Measurements from ENCODE around the gene TPGS1. TPM values are rescaled to one million over a fixed set of nuclear protein-coding genes. Genes with fewer than 3 reads are reported as not detected.

Gene TPGS1
- total and polyA plus RNA-seq, 2 experiments from 2014 or later: 56.2 to 67.1 TPM

DNA sequence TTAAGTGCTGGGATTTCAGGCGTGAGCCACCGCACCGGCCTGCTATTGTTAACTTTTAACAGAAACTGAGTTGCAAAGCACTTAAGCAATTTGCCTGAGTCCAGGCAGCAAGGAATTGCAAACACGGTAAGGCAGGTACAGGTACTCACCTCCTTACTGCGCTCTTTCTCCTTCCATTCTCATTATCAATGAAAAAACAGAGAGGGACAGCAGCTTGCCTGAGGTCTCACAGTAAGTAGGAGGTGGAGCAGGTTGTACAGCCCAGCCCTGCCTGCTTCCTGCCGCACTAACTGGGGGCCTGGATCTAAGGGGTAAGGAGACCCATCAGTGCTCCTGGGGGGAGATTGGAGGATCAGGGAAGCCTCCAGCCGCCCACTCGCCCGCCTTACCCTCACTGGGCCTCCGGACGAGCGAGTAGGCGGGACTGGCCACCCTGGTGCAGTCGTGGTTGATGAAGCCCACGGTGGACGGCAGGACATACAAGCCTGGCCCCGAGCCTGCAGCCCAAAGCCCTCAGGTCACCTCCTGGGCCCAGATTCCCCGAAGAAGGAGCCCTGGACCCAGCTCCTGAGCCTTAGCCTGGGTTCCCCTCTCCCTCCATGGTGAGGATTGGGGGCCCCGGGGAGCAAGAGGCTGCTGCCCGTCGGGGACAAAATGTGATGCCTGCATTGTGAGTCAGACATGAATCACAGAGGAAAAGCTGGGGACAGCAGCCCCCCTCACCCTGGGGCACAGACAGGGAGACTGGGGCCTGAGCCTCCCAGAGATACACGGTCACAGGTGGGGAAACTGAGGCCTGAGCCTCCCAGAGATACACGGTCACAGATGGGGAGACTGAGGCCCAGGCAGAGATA lies 35.1 kb upstream of the TPGS1 start:
- Histone ChIP-seq H3K36me3 (no peaks in the 10 kb centered on the region), H3K27me3 (no peaks in the 10 kb centered on the region), H3K27ac (no peak overlapping the region), H3K4me1 (ENCODE audit: low read depth) (no peaks in the 10 kb centered on the region), H3K9me3 (ENCODE audit: low read depth) (no peaks in the 10 kb centered on the region), H3K4me3 (no peak overlapping the region)
- DNase-seq (ENCODE audit: low read depth in 1 of 2, low spot score in 1 of 2): no peak
- TF ChIP-seq, protein P1, sequence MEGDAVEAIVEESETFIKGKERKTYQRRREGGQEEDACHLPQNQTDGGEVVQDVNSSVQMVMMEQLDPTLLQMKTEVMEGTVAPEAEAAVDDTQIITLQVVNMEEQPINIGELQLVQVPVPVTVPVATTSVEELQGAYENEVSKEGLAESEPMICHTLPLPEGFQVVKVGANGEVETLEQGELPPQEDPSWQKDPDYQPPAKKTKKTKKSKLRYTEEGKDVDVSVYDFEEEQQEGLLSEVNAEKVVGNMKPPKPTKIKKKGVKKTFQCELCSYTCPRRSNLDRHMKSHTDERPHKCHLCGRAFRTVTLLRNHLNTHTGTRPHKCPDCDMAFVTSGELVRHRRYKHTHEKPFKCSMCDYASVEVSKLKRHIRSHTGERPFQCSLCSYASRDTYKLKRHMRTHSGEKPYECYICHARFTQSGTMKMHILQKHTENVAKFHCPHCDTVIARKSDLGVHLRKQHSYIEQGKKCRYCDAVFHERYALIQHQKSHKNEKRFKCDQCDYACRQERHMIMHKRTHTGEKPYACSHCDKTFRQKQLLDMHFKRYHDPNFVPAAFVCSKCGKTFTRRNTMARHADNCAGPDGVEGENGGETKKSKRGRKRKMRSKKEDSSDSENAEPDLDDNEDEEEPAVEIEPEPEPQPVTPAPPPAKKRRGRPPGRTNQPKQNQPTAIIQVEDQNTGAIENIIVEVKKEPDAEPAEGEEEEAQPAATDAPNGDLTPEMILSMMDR (IDR thresholded peaks at IDR 0.05; ENCODE audit: low read depth, low read length): no peak

DNA sequence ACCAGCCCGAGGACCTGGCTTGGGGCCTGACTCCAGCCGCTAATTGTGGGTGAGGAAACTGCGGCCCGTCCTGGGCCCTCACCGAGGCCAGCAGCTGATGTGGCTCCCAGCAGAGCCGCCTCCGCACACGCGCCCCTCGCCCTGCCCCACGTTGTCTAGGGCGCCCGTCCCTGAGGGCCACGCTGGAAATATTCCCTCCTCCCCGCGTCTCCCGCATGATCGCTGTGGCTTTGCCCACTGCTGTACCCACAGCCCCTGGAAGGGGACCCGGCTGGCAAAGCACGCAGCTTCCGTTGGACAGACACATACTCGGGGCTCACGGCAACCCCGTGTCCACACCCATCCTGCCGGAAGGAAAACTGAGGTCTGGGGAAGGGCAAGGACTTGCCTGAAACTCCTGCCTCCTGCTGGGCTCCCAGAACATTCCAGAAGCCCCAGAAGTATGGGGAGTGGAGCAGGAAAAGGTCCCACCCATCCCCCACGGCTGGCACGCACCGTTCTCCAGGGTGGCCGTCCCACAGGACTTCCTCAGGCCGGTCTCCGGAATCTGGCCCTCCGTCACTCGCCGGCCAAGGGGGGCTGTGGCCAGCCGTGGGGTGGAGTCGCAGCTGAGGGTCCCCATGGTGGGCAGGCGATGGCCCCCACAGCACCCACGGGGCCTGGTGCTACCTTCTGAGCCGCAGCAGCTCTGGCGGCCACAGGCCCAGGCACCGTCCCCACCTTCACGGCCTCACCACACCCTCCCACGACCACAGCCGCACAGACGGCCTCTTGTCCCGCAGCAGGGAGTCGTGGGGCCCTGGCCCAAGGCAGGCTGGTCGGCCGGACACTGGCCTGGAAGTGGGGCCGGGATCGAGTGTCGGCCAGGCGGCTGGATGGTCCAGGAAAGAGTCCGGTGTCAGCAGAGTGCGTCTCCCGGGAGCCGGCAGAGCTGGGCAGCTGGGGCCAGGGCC lies 32.9 kb upstream of the TPGS1 start:
- H3K4me1 ChIP-seq (ENCODE audit: low read depth): no peaks in the 10 kb centered on the region
- no peaks in the 10 kb centered on the region for H3K36me3 ChIP-seq
- no peak overlapping the region for H3K27ac ChIP-seq
- DNase-seq (ENCODE audit: low read depth in 1 of 2, low spot score in 1 of 2): no peak
- H3K27me3 ChIP-seq: no peaks in the 10 kb centered on the region
- no peak overlapping the region for H3K4me3 ChIP-seq
- TF ChIP-seq, protein P1 (IDR thresholded peaks at IDR 0.05; ENCODE audit: low read depth, low read length): no peak
- H3K9me3 ChIP-seq (ENCODE audit: low read depth): no peaks in the 10 kb centered on the region

DNA sequence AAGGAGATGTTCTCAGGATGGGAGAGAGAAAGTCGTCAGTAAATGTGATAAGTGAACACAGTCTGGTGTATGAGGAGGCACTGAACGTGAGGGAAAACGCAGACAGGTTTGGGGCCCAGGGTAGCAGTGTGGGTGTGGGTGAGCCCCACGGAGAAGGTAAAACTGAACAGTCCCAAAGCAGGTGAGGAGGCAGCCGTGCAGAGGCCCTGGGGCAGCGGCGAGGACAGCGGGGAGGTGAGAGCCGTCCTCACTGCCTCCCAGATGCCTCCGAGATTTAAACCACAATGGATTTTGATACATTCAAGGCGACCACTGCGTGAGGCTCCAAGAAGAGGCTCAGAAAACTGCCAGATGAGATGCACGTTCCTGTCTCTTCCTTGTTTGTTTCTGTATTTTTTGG lies 31.9 kb upstream of the TPGS1 start:
- Histone ChIP-seq H3K27me3 (no peaks in the 10 kb centered on the region), H3K9me3 (ENCODE audit: low read depth) (no peaks in the 10 kb centered on the region), H3K27ac (no peak overlapping the region), H3K36me3 (no peaks in the 10 kb centered on the region), H3K4me1 (ENCODE audit: low read depth) (no peaks in the 10 kb centered on the region), H3K4me3 (no peak overlapping the region)
- TF ChIP-seq, protein P1 (IDR thresholded peaks at IDR 0.05; ENCODE audit: low read depth, low read length): no peak
- no peak for DNase-seq (ENCODE audit: low read depth in 1 of 2, low spot score in 1 of 2)

DNA sequence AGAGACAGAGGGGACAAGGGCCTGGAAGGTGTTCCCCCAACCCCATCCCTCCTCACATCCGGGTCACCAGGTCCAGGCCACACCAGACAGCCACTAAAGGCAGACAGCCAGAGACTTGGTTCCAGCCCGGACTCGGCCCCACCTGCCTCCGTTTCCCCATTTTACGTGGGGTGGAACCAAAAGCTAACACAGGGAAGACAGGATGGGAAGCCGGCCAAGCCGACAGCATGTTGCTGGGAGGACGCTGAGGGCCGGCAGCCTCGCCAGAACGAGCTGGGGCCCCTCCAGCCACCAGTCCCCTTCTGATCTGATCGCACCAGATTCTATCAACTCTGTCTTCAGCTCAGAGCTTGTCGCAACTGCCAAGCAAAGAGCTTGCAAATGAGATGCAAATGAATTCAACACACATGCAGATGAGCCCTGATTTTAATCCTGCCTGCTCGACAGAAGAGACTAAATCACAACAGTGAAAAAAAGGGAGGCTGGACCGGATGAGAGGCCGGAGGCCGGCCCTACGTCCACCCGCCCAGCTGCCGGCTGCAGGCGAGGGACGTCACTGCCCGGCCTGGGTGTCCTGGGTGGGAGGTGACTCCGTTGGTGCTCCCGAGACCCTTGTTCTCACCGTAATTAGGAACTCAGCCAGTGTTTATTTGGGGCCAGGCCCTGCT lies 28.9 kb upstream of the TPGS1 start:
- Histone ChIP-seq H3K4me3 (no peak overlapping the region), H3K27me3 (no peaks in the 10 kb centered on the region), H3K27ac (no peak overlapping the region), H3K9me3 (ENCODE audit: low read depth) (no peaks in the 10 kb centered on the region), H3K4me1 (ENCODE audit: low read depth) (no peaks in the 10 kb centered on the region), H3K36me3 (no peaks in the 10 kb centered on the region)
- no peak for DNase-seq (ENCODE audit: low read depth in 1 of 2, low spot score in 1 of 2)
- TF ChIP-seq, protein P1 (IDR thresholded peaks at IDR 0.05; ENCODE audit: low read depth, low read length): no peak

- Histone ChIP-seq H3K27ac (no peak overlapping the region), H3K9me3 (ENCODE audit: low read depth) (no peaks in the 10 kb centered on the region), H3K27me3 (no peaks in the 10 kb centered on the region), H3K4me1 (ENCODE audit: low read depth) (no peaks in the 10 kb centered on the region), H3K36me3 (no peaks in the 10 kb centered on the region), H3K4me3 (no peak overlapping the region)
- no peak for DNase-seq (ENCODE audit: low read depth in 1 of 2, low spot score in 1 of 2)
- TF ChIP-seq, protein P1 (IDR thresholded peaks at IDR 0.05; ENCODE audit: low read depth, low read length): no peak
Measured at GRCh38 chr19:478976-479375, 28.3 kb upstream of the TPGS1 start.

Measured in cardiac muscle cell (in vitro differentiated cells and primary cell).